ENCODE measurements around the gene PLCL2. TPM values are rescaled to one million over a fixed set of nuclear protein-coding genes. Genes with fewer than 3 reads are reported as not detected.

PLCL2 gene
- total RNA-seq, 1 experiment from 2014 or later: 2.5 TPM

GRCh38 chr3:16998236-16998923, 113.6 kb downstream of the PLCL2 start:
- Histone ChIP-seq H3K9me3 (ENCODE audit: low read length) (no peaks in the 10 kb centered on the region), H3K36me3 (ENCODE audit: insufficient read depth, low read length) (no peaks in the 10 kb centered on the region), H3K27ac (ENCODE audit: low read length) (no peak overlapping the region), H3K9ac (ENCODE audit: low read length) (no peak overlapping the region), H3K4me1 (ENCODE audit: low read length) (no peaks in the 10 kb centered on the region), H3K27me3 (ENCODE audit: low read length) (no peaks in the 10 kb centered on the region; the same call in 1 of the 2 replicates), H3K9me2 (replicated peaks; ENCODE audit: insufficient read depth, low read length) (no peaks in the 10 kb centered on the region), H2AFZ (ENCODE audit: low read length) (no peak overlapping the region), H3K79me2 (ENCODE audit: low read length) (no peaks in the 10 kb centered on the region), H4K20me1 (ENCODE audit: insufficient read depth, low read depth, low read length) (0 out of 2 replicates have a peak, but pooled peaks cover under 1% of the 10 kb centered on the region), H3K4me2 (ENCODE audit: low read depth, low read length, poor library complexity, severe bottlenecking) (no peak overlapping the region), H3K4me3 (ENCODE audit: low read length) (no peak overlapping the region)
- no peak for DNase-seq

- Histone ChIP-seq H3K4me2 (ENCODE audit: low read depth, low read length, poor library complexity, severe bottlenecking) (no peak overlapping the region), H3K27ac (ENCODE audit: low read length) (no peak overlapping the region), H3K4me3 (ENCODE audit: low read length) (no peak overlapping the region), H3K4me1 (ENCODE audit: low read length) (no peaks in the 10 kb centered on the region), H3K9ac (ENCODE audit: low read length) (no peak overlapping the region), H3K9me2 (replicated peaks; ENCODE audit: insufficient read depth, low read length) (no peaks in the 10 kb centered on the region), H3K9me3 (ENCODE audit: low read length) (no peaks in the 10 kb centered on the region), H4K20me1 (ENCODE audit: insufficient read depth, low read depth, low read length) (0 out of 2 replicates have a peak, but pooled peaks cover 5% of the 10 kb centered on the region), H2AFZ (ENCODE audit: low read length) (no peak overlapping the region), H3K79me2 (ENCODE audit: low read length) (no peaks in the 10 kb centered on the region), H3K27me3 (ENCODE audit: low read length) (no peaks in the 10 kb centered on the region; the same call in 1 of the 2 replicates), H3K36me3 (ENCODE audit: insufficient read depth, low read length) (no peaks in the 10 kb centered on the region)
- no peak for DNase-seq
Measured at GRCh38 chr3:16999161-16999560, 114.4 kb downstream of the PLCL2 start.

GRCh38 chr3:16999871-17000270, 115.1 kb downstream of the PLCL2 start:
- Histone ChIP-seq H3K79me2 (ENCODE audit: low read length) (no peaks in the 10 kb centered on the region), H3K27me3 (ENCODE audit: low read length) (no peaks in the 10 kb centered on the region; the same call in 1 of the 2 replicates), H3K9me3 (ENCODE audit: low read length) (no peaks in the 10 kb centered on the region), H3K9me2 (replicated peaks; ENCODE audit: insufficient read depth, low read length) (no peaks in the 10 kb centered on the region), H2AFZ (ENCODE audit: low read length) (no peak overlapping the region), H4K20me1 (ENCODE audit: insufficient read depth, low read depth, low read length) (0 out of 2 replicates have a peak, but pooled peaks cover 5% of the 10 kb centered on the region), H3K4me2 (ENCODE audit: low read depth, low read length, poor library complexity, severe bottlenecking) (no peak overlapping the region), H3K27ac (ENCODE audit: low read length) (no peak overlapping the region), H3K4me1 (ENCODE audit: low read length) (no peaks in the 10 kb centered on the region), H3K9ac (ENCODE audit: low read length) (no peak overlapping the region), H3K4me3 (ENCODE audit: low read length) (no peak overlapping the region), H3K36me3 (ENCODE audit: insufficient read depth, low read length) (no peaks in the 10 kb centered on the region)
- DNase-seq: no peak

GRCh38 chr3:17003457-17003856, 118.7 kb downstream of the PLCL2 start:
- no peaks in the 10 kb centered on the region for H3K9me3 ChIP-seq (ENCODE audit: low read length)
- no peaks in the 10 kb centered on the region for H3K4me1 ChIP-seq (ENCODE audit: low read length)
- no peak overlapping the region for H3K4me3 ChIP-seq (ENCODE audit: low read length)
- no peaks in the 10 kb centered on the region; the same call in 1 of the 2 replicates for H3K27me3 ChIP-seq (ENCODE audit: low read length)
- no peaks in the 10 kb centered on the region for H3K36me3 ChIP-seq (ENCODE audit: insufficient read depth, low read length)
- H3K4me2 ChIP-seq (ENCODE audit: low read depth, low read length, poor library complexity, severe bottlenecking): no peak overlapping the region
- 0 out of 2 replicates have a peak, but pooled peaks cover 9% of the 10 kb centered on the region for H4K20me1 ChIP-seq (ENCODE audit: insufficient read depth, low read depth, low read length)
- no peak overlapping the region for H2AFZ ChIP-seq (ENCODE audit: low read length)
- no peak overlapping the region for H3K27ac ChIP-seq (ENCODE audit: low read length)
- DNase-seq: no peak
- no peak overlapping the region for H3K9ac ChIP-seq (ENCODE audit: low read length)
- H3K79me2 ChIP-seq (ENCODE audit: low read length): no peaks in the 10 kb centered on the region
- H3K9me2 ChIP-seq (replicated peaks; ENCODE audit: insufficient read depth, low read length): no peaks in the 10 kb centered on the region

GRCh38 chr3:17006132-17006852, 121.5 kb downstream of the PLCL2 start:
- no peaks in the 10 kb centered on the region for H3K36me3 ChIP-seq (ENCODE audit: insufficient read depth, low read length)
- no peaks in the 10 kb centered on the region; the same call in 1 of the 2 replicates for H3K27me3 ChIP-seq (ENCODE audit: low read length)
- no peak for DNase-seq
- H3K9me2 ChIP-seq (replicated peaks; ENCODE audit: insufficient read depth, low read length): no peaks in the 10 kb centered on the region
- 0 out of 2 replicates have a peak, but pooled peaks cover 9% of the 10 kb centered on the region for H4K20me1 ChIP-seq (ENCODE audit: insufficient read depth, low read depth, low read length)
- H3K4me3 ChIP-seq (ENCODE audit: low read length): no peak overlapping the region
- H3K4me2 ChIP-seq (ENCODE audit: low read depth, low read length, poor library complexity, severe bottlenecking): no peak overlapping the region
- H3K79me2 ChIP-seq (ENCODE audit: low read length): no peaks in the 10 kb centered on the region
- no peaks in the 10 kb centered on the region for H3K4me1 ChIP-seq (ENCODE audit: low read length)
- H3K9me3 ChIP-seq (ENCODE audit: low read length): no peaks in the 10 kb centered on the region
- H2AFZ ChIP-seq (ENCODE audit: low read length): no peak overlapping the region
- H3K27ac ChIP-seq (ENCODE audit: low read length): no peak overlapping the region
- H3K9ac ChIP-seq (ENCODE audit: low read length): no peak overlapping the region

- H3K9ac ChIP-seq (ENCODE audit: low read length): no peak overlapping the region
- no peak overlapping the region for H3K4me2 ChIP-seq (ENCODE audit: low read depth, low read length, poor library complexity, severe bottlenecking)
- H3K79me2 ChIP-seq (ENCODE audit: low read length): no peaks in the 10 kb centered on the region
- no peak for DNase-seq
- H2AFZ ChIP-seq (ENCODE audit: low read length): no peak overlapping the region
- no peaks in the 10 kb centered on the region for H3K36me3 ChIP-seq (ENCODE audit: insufficient read depth, low read length)
- no peak overlapping the region for H3K27ac ChIP-seq (ENCODE audit: low read length)
- H4K20me1 ChIP-seq (ENCODE audit: insufficient read depth, low read depth, low read length): 0 out of 2 replicates have a peak, but pooled peaks cover 9% of the 10 kb centered on the region
- H3K9me2 ChIP-seq (replicated peaks; ENCODE audit: insufficient read depth, low read length): no peaks in the 10 kb centered on the region
- no peaks in the 10 kb centered on the region; the same call in 1 of the 2 replicates for H3K27me3 ChIP-seq (ENCODE audit: low read length)
- no peaks in the 10 kb centered on the region for H3K9me3 ChIP-seq (ENCODE audit: low read length)
- H3K4me3 ChIP-seq (ENCODE audit: low read length): no peak overlapping the region
- no peaks in the 10 kb centered on the region for H3K4me1 ChIP-seq (ENCODE audit: low read length)
Measured at GRCh38 chr3:17007284-17007683, 122.5 kb downstream of the PLCL2 start.

- Histone ChIP-seq H3K36me3 (ENCODE audit: insufficient read depth, low read length) (no peaks in the 10 kb centered on the region), H3K27me3 (ENCODE audit: low read length) (no peaks in the 10 kb centered on the region), H3K4me2 (ENCODE audit: low read depth, low read length, poor library complexity, severe bottlenecking) (no peak overlapping the region), H4K20me1 (ENCODE audit: insufficient read depth, low read depth, low read length) (0 out of 2 replicates have a peak, but pooled peaks cover 4% of the 10 kb centered on the region), H3K27ac (ENCODE audit: low read length) (no peak overlapping the region), H3K9ac (ENCODE audit: low read length) (no peak overlapping the region), H3K9me3 (ENCODE audit: low read length) (no peaks in the 10 kb centered on the region), H2AFZ (ENCODE audit: low read length) (no peak overlapping the region), H3K4me1 (ENCODE audit: low read length) (no peaks in the 10 kb centered on the region), H3K9me2 (replicated peaks; ENCODE audit: insufficient read depth, low read length) (no peaks in the 10 kb centered on the region), H3K79me2 (ENCODE audit: low read length) (no peaks in the 10 kb centered on the region), H3K4me3 (ENCODE audit: low read length) (no peak overlapping the region)
- DNase-seq: no peak
Measured at GRCh38 chr3:17009826-17010225, 125.1 kb downstream of the PLCL2 start.

- H3K27me3 ChIP-seq (ENCODE audit: low read length): no peaks in the 10 kb centered on the region
- H3K9ac ChIP-seq (ENCODE audit: low read length): no peak overlapping the region
- H3K9me3 ChIP-seq (ENCODE audit: low read length): no peaks in the 10 kb centered on the region
- H3K4me1 ChIP-seq (ENCODE audit: low read length): no peaks in the 10 kb centered on the region
- H3K36me3 ChIP-seq (ENCODE audit: insufficient read depth, low read length): no peaks in the 10 kb centered on the region
- no peak overlapping the region for H3K4me2 ChIP-seq (ENCODE audit: low read depth, low read length, poor library complexity, severe bottlenecking)
- H2AFZ ChIP-seq (ENCODE audit: low read length): no peak overlapping the region
- H3K4me3 ChIP-seq (ENCODE audit: low read length): no peak overlapping the region
- H3K9me2 ChIP-seq (replicated peaks; ENCODE audit: insufficient read depth, low read length): no peaks in the 10 kb centered on the region
- no peaks in the 10 kb centered on the region for H3K79me2 ChIP-seq (ENCODE audit: low read length)
- no peak overlapping the region for H3K27ac ChIP-seq (ENCODE audit: low read length)
- H4K20me1 ChIP-seq (ENCODE audit: insufficient read depth, low read depth, low read length): no peaks in the 10 kb centered on the region
- DNase-seq: no peak
Measured at GRCh38 chr3:17011728-17012338, 127.1 kb downstream of the PLCL2 start.

Measured in Karpas-422 (cell line).